HG03521 (cell line): ENCODE results near the gene TMEM223.
"Not testable (repeated sequence)": the region's sequence is repeated elsewhere in the genome, so short reads cannot be mapped to it uniquely, and the experiment has no call there.

Experiments
- ATAC-seq: cut with Tn5 transposase; IDR thresholded peaks from one replicate; pipeline ENCODE4 v1.9.1; 2021; ENCODE audit warnings: mild to moderate bottlenecking, moderate library complexity; ENCODE audit not compliant: unreplicated experiment

The TMEM223 gene

GRCh38 chr11:62801071-62801470 lies 9.3 kb upstream of the TMEM223 start:
- no peak for ATAC-seq

GRCh38 chr11:62799486-62799885 lies 7.7 kb upstream of the TMEM223 start:
- ATAC-seq: no peak

DNA sequence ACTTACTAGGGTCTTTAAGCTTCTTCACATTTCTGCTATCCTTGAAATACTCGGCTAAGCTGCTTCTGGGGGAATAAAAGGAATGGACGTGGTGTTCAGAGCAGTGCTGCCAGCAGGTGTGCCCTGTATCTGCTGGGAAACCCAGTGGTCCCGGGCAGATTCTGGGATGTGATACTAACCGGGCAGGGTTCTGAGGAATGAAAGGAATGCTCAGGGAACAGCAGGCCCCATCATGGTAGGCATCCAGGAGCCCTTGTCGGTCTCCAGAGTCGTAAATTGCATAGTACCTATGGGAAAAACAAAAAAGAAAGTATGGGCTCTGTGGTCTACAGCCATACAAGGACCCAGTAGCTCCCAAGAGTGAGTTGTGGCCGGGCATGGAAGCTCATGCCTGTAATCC lies 4.5 kb upstream of the TMEM223 start:
- no peak for ATAC-seq

DNA sequence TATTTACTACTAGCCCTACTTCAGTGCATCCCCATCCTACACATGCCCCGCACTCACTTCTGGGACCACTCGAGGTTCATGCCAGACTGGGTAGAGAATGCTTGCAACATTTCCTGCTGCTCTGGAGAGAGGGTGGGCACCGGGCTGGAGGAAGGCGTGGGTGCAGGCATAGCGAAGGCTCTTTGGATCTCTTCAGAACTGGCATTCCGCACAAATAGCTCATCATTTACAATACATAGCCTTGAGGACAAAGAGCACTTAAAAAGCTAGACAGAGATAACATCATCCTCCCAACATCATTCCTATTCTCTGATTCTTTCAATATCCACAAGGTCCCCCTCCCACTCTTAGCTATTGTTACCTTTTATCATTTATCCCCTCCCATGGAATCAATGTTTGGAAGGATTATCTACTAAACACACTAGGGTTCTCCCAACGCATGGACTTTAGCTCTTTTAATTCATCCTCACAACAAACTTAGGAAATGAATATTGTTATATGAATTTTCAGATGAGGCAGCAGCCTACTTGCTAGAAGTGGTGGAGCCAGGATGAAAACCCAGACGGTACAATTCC lies 2.5 kb upstream of the TMEM223 start:
- no peak for ATAC-seq

DNA sequence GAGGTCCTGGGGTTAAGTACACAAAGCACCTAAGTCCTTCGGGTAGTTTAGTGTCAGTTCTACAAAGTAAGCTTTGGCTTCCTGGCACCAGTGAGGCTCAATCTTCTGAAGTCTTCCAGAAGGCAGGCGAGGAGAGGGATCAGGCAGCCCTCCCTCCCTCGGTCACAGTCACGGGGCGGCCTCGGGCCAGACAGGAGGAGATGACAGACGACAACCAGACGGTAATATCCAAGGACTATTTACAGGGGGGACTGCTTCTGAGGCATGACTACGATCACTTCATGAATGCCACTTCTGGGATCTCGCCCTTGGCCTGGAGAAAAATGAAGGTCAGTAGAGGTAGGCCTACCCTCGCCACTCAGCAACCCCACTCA lies 383 bp upstream of the TMEM223 start:
- no peak for ATAC-seq

GRCh38 chr11:62789576-62789975 lies 2.2 kb downstream of the TMEM223 start:
- no peak for ATAC-seq

DNA sequence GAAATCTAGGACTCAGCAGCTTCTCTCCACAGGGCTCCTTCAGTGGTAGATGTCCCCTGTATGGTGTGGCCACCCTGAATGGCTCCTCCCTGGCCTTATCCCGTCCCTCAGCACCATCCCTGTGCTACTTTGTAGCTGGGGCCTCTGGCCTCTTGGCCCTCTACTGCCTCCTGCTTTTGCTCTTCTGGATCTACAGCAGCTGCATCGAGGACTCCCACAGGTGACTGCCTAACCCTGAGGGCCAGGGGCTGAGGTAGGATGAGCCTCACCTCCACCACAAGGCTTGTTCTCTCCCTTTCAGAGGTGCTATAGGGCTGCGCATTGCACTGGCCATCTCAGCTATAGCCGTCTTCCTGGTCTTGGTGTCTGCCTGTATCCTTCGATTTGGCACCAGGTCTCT lies 2.8 kb downstream of the TMEM223 start:
- ATAC-seq: no peak

- peak; percentile 66 for ATAC-seq
These were observed 4.6 kb downstream of the TMEM223 start, which contains the start of gene TMEM179B for GRCh38 chr11:62787005-62787759. Gene TMEM179B, plus strand, starts transcription at chr11:62787402. Its CDS starts 30 bp downstream, at chr11:62787432.

DNA sequence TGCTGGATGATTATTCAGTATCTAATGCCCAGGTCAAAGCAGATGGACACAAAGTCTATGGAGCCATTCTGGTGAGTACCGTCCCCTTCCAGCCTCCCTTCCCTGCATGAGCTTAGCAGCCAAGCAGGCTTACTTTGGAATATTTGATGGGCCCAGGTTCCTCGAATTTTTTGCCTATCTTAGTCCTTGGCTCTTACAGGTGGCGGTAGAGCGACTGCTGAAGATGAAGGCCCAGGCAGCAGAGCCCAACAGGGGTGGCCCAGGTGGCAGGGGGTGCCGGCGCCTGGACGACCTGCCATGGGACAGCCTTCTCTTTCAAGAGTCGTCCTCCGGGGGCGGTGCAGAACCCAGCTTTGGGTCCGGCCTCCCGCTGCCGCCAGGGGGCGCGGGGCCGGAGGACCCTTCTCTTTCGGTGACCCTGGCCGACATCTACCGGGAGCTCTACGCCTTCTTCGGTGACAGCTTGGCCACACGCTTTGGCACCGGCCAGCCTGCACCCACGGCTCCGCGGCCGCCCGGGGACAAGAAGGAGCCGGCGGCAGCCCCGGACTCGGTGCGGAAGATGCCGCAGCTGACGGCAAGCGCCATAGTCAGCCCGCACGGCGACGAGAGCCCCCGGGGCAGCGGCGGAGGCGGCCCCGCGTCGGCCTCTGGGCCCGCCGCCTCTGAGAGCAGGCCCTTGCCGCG lies 5.3 kb downstream of the TMEM223 start:
- peak; percentile 51 for ATAC-seq

DNA sequence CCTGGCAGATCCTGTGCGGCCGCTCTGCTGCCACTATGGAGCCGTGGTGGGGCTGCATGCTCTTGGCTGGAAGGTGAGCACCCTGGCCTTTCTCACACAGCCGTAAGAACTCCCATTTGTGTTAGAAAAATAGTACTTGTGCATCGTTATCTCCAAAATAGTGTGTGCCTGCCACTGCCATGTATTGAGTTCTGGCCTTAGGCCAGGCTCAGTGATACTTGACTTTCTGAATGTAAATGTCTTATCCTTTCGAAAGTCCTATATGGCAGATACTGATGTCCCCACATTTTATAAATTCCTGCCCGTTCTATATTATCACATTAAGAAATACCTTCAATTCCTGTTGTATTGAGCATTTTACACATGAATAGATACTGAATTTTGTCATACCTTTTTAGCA lies 9.1 kb downstream of the TMEM223 start:
- ATAC-seq: no peak

DNA sequence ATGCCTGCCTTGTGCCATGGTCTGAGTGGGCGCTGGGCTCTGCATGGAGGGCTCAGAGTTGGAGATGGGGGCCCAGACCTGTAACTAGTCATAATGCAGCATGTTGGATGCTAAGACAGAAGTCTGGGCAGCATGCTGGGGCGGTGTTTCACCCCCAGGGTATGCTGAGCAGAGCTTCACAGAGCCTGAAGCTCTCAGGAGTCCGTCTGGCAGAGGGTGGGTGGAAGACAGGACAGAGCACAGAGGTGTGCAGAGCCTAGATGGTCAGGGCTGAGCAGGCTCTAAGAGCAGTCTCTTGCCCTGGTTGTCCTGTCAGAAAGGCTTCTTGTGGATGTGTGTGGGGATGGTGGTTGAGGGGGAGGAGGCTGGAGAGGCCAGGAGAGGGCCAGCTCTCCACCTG lies 13.4 kb downstream of the TMEM223 start:
- no peak for ATAC-seq

DNA sequence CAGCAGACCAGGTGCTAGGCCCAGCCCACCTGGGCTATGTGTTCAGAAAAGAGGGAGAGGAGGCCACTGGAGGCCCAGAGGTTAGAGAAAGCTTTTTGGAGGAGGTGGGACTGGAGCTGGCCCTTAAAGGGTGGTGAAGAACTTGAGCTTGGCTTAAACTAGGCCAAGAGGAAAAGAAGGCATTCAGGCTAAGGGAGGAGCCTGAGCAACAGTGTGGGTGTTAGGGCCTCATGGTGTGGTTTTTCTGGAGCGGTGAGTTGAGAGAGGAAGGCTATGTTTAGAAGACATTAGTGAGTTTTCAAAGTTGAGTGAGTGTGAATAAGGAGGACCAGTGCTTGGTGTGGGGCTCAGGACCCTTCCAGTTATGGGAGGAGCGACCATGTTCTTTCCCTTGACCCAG lies 14.4 kb downstream of the TMEM223 start:
- no peak for ATAC-seq

DNA sequence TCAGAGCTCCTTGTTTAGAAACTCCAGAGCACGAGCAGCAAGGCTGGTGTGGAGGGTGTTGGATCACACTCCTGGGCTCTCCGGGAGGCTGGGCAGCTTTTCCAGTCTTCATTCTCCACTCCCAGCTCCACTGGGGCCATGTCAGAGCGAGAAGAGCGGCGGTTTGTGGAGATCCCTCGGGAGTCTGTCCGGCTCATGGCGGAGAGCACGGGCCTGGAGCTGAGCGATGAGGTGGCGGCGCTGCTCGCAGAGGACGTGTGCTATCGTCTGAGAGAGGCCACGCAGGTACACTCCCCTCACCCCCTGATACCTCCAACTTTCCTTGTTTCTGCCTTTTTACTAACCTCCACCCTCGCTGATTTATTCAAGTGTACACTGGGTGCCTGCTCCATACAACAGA lies 16.2 kb downstream of the TMEM223 start:
- ATAC-seq: no peak

DNA sequence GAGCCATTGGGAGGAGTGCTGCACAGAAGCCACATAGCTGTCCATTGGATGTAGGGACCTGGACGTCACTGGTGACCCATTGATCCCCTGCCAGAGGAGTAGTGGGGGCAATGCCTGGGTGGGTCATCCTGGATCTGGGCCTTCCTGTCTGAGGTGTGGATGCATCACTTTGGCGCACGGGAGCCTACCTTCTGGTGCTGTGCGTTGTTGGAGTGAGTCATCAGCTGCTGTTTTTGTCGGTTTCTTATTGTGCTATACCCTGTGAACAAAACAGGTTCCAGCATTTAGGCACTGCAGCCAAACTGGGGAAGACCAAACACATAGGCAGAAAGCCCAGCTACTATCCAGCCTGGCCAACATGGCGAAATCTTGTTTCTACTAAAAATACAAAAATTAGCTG lies 17.4 kb downstream of the TMEM223 start:
- no peak for ATAC-seq

DNA sequence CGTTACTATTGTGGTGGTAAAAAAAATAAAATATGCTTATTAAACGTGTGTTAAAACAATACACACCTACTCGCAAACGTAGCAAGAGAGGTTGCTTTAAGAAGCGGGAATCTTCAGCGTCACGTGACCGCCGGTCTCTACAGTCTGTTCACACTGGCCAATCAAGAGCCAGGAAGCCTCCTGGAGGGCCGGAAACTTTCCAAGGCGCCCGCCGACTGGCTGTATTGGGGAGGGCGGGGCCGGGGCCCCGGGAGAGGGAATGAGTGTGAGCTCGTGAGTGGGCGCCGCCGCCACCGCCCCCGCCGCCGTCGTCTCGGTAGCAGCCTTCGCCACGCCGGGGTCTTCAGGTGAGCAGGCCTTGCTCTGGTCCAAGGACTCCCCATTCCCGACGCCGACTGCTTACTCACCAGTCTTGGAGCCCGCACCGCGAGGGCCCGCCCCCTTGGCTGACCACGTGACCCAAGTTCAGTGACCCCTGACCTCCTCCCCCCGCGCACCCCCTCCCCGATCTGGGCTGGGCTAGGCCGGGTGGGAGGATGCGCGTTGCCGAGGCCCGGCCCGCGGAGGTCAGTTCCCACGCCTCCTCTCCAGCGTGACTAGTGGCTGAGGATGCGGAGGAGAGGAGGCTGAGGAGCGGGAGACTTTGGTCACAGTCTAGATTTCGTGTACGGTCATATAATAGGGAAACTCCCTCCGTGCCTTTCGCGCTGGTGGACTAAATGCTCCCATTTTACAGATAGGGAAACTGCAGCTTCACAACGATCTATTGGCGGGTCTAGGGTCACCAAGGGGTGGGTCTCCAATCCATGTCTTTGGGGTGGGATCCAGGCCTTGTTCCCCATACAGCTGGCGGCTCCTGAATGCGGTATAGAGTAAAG lies 20.4 kb downstream of the TMEM223 start, which contains the start of gene TAF6L:
Gene TAF6L, plus strand, starts transcription at position 253 of the 878 bp plus-strand sequence. CDS start 4,388 bp downstream, outside the sequence.
- ATAC-seq: peak; percentile 81

- ATAC-seq: peak; percentile 1
These were observed 21.0 kb downstream of the TMEM223 start for GRCh38 chr11:62770778-62771143.

- ATAC-seq: not testable (repeated sequence)
These were observed 31.0 kb downstream of the TMEM223 start for GRCh38 chr11:62760867-62761227.

GRCh38 chr11:62757846-62758788 lies 33.7 kb downstream of the TMEM223 start:
- ATAC-seq: no peak

DNA sequence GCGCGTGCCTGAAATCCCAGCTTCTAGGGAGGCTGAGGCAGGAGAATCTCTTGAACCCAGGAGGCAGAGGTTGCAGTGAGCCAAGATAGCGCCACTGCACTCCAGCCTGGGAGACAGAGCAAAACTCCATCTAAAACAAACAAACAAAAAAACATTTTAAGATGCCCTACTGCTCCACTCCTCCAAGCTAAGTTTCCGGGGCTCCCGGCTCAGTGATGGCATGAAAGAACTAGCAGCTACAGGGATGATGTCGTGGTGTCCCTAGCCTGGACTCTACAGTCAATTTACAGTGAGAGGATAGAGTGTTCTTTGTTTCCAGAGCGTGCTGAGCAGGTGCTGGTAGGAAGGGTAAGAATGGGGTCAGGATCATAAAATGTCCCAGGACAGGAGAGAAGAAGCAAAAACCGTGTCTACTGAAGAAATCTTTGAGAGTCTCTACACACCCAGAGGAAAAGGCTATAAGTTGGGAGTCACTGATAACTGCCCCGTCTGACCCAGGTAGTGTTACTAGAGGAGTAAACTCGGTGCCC lies 36.7 kb downstream of the TMEM223 start:
- ATAC-seq: no peak
